Endothelial cell of umbilical vein (primary cell): ENCODE data around the gene AMHR2. TPM values are rescaled to one million over a fixed set of nuclear protein-coding genes. Genes with fewer than 3 reads are reported as not detected.
A peak's percentile ranks its signal among the peaks of the same experiment; 100 is the strongest.
"Not testable (repeated sequence)": the region's sequence is repeated elsewhere in the genome, so short reads cannot be mapped to it uniquely, and the experiment has no call there.

ENCODE experiments used
- Bru-seq: library from RNA; stranded (reverse); fragments of 400-500 nt; gene quantifications from one replicate; lab custom pipeline; 2021; lab: Mats Ljungman, UMichigan
- BruChase-seq, 2 experiments: library from RNA; stranded (reverse); fragments of 400-500 nt; gene quantifications; one replicate each; lab custom pipeline; 2021; lab: Mats Ljungman, UMichigan
- BruUV-seq: library from RNA; stranded (reverse); fragments of 400-500 nt; replicated peaks from 2 replicates; lab custom pipeline; 2021; lab: Mats Ljungman, UMichigan
- CTCF ChIA-PET: fragments of 300-600, 350-600 bp; sonication (Branson Sonifier 250); formaldehyde crosslinking; loops from one replicate; lab custom pipeline; 2021; ENCODE audit warnings: antibody characterized with exemption, inconsistent platforms; lab: Charles Lee
- POLR2A ChIA-PET: fragments of 300-600, 350-600 bp; sonication (Branson Sonifier 250); formaldehyde crosslinking; loops from one replicate; lab custom pipeline; 2021; ENCODE audit warnings: antibody characterized with exemption, inconsistent platforms; lab: Charles Lee
- DNase-seq: peaks from one replicate; pipeline ENCODE4 v3.0.0-alpha.2; 2011; ENCODE audit warnings: low read depth, low spot score
- FAIRE-seq: peaks from 2 replicates; lab custom pipeline; 2011; peaks lifted over from hg19 to GRCh38; lab: Jason Lieb, UNC
- H2AFZ ChIP-seq: 2 replicates; pipeline ENCODE4 v1.6.0; 2012; ENCODE audit warnings: low read depth, low read length, control low read depth, inconsistent platforms
- H3K27ac ChIP-seq: 2 replicates; pipeline ENCODE4 v1.5.1; 2011; ENCODE audit warnings: low read depth, mild to moderate bottlenecking, control low read depth, low read length, moderate library complexity; ENCODE audit not compliant: insufficient read depth
- H3K27me3 ChIP-seq, 2 experiments: 2 replicates each; pipeline versions ENCODE4 v1.6.0 to v1.6.1; 2011; ENCODE audit warnings: low read length in 2 of 2, mixed read lengths in 1 of 2; ENCODE audit not compliant: control insufficient read depth in 2 of 2, insufficient read depth in 2 of 2
- H3K36me3 ChIP-seq, 2 experiments: 2 replicates in 1 of 2; 3 replicates in 1 of 2; pipeline ENCODE4 v1.5.1; 2011; ENCODE audit warnings: low read length in 2 of 2, mild to moderate bottlenecking in 1 of 2, moderate library complexity in 1 of 2; ENCODE audit not compliant: control insufficient read depth in 2 of 2, insufficient read depth in 2 of 2; ENCODE audit errors: extremely low read depth in 1 of 2
- H3K4me1 ChIP-seq: 3 replicates; pipeline ENCODE4 v1.5.1; 2011; ENCODE audit warnings: mild to moderate bottlenecking, low read length; ENCODE audit not compliant: control insufficient read depth, insufficient read depth; ENCODE audit errors: extremely low read depth
- H3K4me2 ChIP-seq: 2 replicates; pipeline ENCODE4 v1.6.1; 2011; ENCODE audit warnings: low read length, control low read depth, mixed read lengths; ENCODE audit not compliant: insufficient read depth
- H3K4me3 ChIP-seq, 3 experiments: fragments of 200-600 bp in 1 of 3; sonication (generic), shearing (Covaris generic) in 1 of 3; replicated peaks in 1 of 3; 2 replicates each; pipeline ENCODE4 v1.5.1; 2011 to 2016; ENCODE audit warnings: control low read depth in 3 of 3, low read length in 3 of 3, mild to moderate bottlenecking in 2 of 3, inconsistent platforms in 1 of 3, low read depth in 1 of 3, moderate library complexity in 1 of 3; ENCODE audit not compliant: insufficient read depth in 1 of 3
- H3K79me2 ChIP-seq: 2 replicates; pipeline ENCODE4 v1.6.0; 2012; ENCODE audit warnings: low read length, inconsistent platforms; ENCODE audit not compliant: control insufficient read depth, insufficient read depth
- H3K9ac ChIP-seq: replicated peaks from 2 replicates; pipeline ENCODE3; 2011; ENCODE audit warnings: low read length, control low read depth; ENCODE audit not compliant: insufficient read depth; ENCODE audit errors: extremely low read depth
- H3K9me1 ChIP-seq: replicated peaks from 3 replicates; pipeline ENCODE4 v1.6.0; 2011; ENCODE audit warnings: mild to moderate bottlenecking, low read length; ENCODE audit not compliant: control insufficient read depth, insufficient read depth; ENCODE audit errors: extremely low read depth
- H3K9me3 ChIP-seq: replicated peaks from 2 replicates; pipeline ENCODE4 v1.5.1; 2012; ENCODE audit warnings: low read length, inconsistent platforms; ENCODE audit not compliant: control insufficient read depth, insufficient read depth
- H4K20me1 ChIP-seq: replicated peaks from 2 replicates; pipeline ENCODE3; 2011; ENCODE audit warnings: mild to moderate bottlenecking, low read length; ENCODE audit not compliant: control insufficient read depth, insufficient read depth; ENCODE audit errors: extremely low read depth
- EZH2 ChIP-seq: IDR thresholded peaks from 2 replicates; pipeline ENCODE4 v1.6.1; 2012; ENCODE audit warnings: borderline replicate concordance, low read depth, mild to moderate bottlenecking, moderate library complexity, low read length, inconsistent platforms; ENCODE audit not compliant: severe bottlenecking
- FOS ChIP-seq: IDR thresholded peaks from 2 replicates; pipeline ENCODE4 v1.6.1; 2011; ENCODE audit warnings: mild to moderate bottlenecking, low read length, moderate library complexity, borderline replicate concordance; ENCODE audit not compliant: insufficient read depth
- GATA2 ChIP-seq: IDR thresholded peaks from 2 replicates; pipeline ENCODE4 v1.7.0; 2011; ENCODE audit warnings: low read depth, mild to moderate bottlenecking, moderate library complexity, mixed read lengths, low read length; ENCODE audit not compliant: insufficient read length, insufficient read depth
- JUN ChIP-seq: IDR thresholded peaks from 2 replicates; pipeline ENCODE4 v1.6.1; 2011; ENCODE audit warnings: borderline replicate concordance, low read depth; ENCODE audit not compliant: insufficient read length, insufficient read depth
- MYC ChIP-seq: IDR thresholded peaks from one replicate; pipeline ENCODE4 v1.6.1; 2011; ENCODE audit warnings: mild to moderate bottlenecking, low read depth, low read length
- POLR2A ChIP-seq: IDR thresholded peaks from 2 replicates; pipeline ENCODE4 v1.6.1; 2012; ENCODE audit warnings: low read depth, mild to moderate bottlenecking, control low read depth, low read length
- POLR2AphosphoS5 ChIP-seq: IDR thresholded peaks from 2 replicates; pipeline ENCODE4 v1.6.1; 2012; ENCODE audit warnings: low read depth, mild to moderate bottlenecking, control low read depth, low read length, moderate library complexity; ENCODE audit not compliant: insufficient read depth
- dilution Hi-C: fragments of 300-500 bp; cut with MboI; formaldehyde crosslinking; loops from one replicate; pipeline ENCODE4 v1.15.0; 2019; ENCODE audit warnings: low sequenced_read_pairs; ENCODE audit not compliant: extremely low pct_ligation_motif_present
- intact Hi-C: fragments of 100-400 bp; cut with micrococcal nuclease; formaldehyde crosslinking; loops from one replicate; pipeline ENCODE4 v1.10.0; 2022
- long read RNA-seq: library from polyadenylated mRNA; stranded (forward); transcript quantifications from one replicate; pipeline ENCODE4 v2.0.0, GENCODE V29; 2021
- polyA minus RNA-seq, 3 experiments: library from RNA; depleted of rRNA, polyadenylated mRNA; stranded (reverse); fragments of >200 nt; gene quantifications; 1 replicate in 1 of 3; 2 replicates in 2 of 3; pipeline ENCODE4 v1.2.3, GENCODE V29; 2011
- polyA plus RNA-seq, 4 experiments: library from polyadenylated mRNA; depleted of rRNA in 3 of 4; stranded (reverse) in 3 of 4; unstranded in 1 of 4; fragments of >200 nt; gene quantifications; 2 replicates each; pipeline versions ENCODE4 v1.2.1 to v1.2.3, GENCODE V29; 2011 to 2012; ENCODE audit warnings: missing spikeins in 1 of 4
- total RNA-seq: library from RNA; stranded (reverse); gene quantifications from 2 replicates; pipeline ENCODE4 v1.2.3, GENCODE V29; 2021
- TF ChIP-seq, protein P1 (sequence below): IDR thresholded peaks from 2 replicates; pipeline ENCODE4 v1.6.1; 2011; ENCODE audit not compliant: insufficient read depth, insufficient read length
- TF ChIP-seq, protein P2 (sequence below), 2 donors: IDR thresholded peaks; 1 replicate in 1 of 2; 2 replicates in 1 of 2; pipeline ENCODE4 v1.5.1; 2011; ENCODE audit warnings: low read length in 2 of 2, mild to moderate bottlenecking in 2 of 2, moderate library complexity in 2 of 2, control low read depth in 1 of 2, inconsistent platforms in 1 of 2, low read depth in 1 of 2; ENCODE audit not compliant: insufficient read depth in 1 of 2; ENCODE audit errors: extremely low read depth in 1 of 2

AMHR2 gene
- not detected in 2 replicates for total RNA-seq
- polyA plus RNA-seq, result not detected in 2 replicates
- not detected in 2 replicates for polyA plus RNA-seq (2011; cell fraction: cytosol; rRNA removed)
- polyA plus RNA-seq (2011; cell fraction: nucleus; rRNA removed), result not detected in 2 replicates
- polyA plus RNA-seq (2012), result not detected in 2 replicates
- polyA minus RNA-seq, result 1.5 TPM in 1 of 2 replicates, not detected in the other
- not detected for polyA minus RNA-seq (2011; cell fraction: cytosol; rRNA and poly(A)+ RNA removed)
- polyA minus RNA-seq (2011; cell fraction: nucleus; rRNA and poly(A)+ RNA removed), result not detected in 2 replicates
- not detected for Bru-seq, nascent RNA
- percentile 14 among the genes with signal in this experiment for BruChase-seq, experiment 1, labeled RNA remaining after a 6-hour chase
- not detected for BruChase-seq, experiment 2, labeled RNA remaining after a 2-hour chase
- long read RNA-seq, result 0 reads

DNA sequence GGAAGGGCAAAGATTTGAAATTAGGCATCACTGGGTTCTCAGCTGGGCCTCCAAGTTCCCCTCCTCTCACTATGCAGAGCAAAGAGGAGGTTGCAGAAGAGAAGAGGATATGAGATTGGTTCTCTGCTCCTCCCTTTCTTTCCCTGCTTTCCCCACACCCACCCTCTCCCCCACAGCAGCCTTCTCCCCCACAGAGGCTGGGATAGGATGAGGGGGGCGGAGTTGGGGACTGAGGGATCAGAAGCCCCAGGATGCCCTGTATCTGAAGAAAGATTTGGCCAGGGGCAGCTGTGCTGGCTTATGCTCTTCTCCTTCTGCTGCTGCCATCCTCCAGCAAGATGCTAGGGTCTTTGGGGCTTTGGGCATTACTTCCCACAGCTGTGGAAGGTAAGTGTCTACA, at the start of gene AMHR2:
Gene AMHR2, plus strand, starts transcription at position 259 of the 400 bp plus-strand sequence. Its CDS starts 80 bp downstream, at position 339.
- Histone ChIP-seq H3K4me3 (no peak within 1 kb of the TSS), H3K9me3 (no peaks in the 10 kb centered on the region), H3K9ac (no peak within 1 kb of the TSS), H3K4me1 (peaks cover 4% of the 10 kb centered on the region), H3K27ac (no peak within 1 kb of the TSS), H3K27me3 (no peaks in the 10 kb centered on the region), H3K36me3 (no peaks in the 10 kb centered on the region), H4K20me1 (no peaks in the 10 kb centered on the region), H3K79me2 (no peaks in the 10 kb centered on the region), H3K9me1 (no peaks in the 10 kb centered on the region), H3K4me2 (no peak within 1 kb of the TSS), H2AFZ (no peak within 1 kb of the TSS)
- CTCF ChIA-PET, result interaction anchor here (2.3 to 7.6 kb wide), 5 partner anchors 41 to 102 kb away, joined by 11 to 444 read pairs (median 44); partner anchors contain the start of gene AAAS
- FAIRE-seq (no peak), DNase-seq (no peak)
- intact Hi-C loops (no loop called here), dilution Hi-C loops (no loop called here)
- no TSS peak for BruUV-seq
- TF ChIP-seq, protein P1, sequence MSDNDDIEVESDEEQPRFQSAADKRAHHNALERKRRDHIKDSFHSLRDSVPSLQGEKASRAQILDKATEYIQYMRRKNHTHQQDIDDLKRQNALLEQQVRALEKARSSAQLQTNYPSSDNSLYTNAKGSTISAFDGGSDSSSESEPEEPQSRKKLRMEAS, result no peak
- TF ChIP-seq JUN, result no peak
- TF ChIP-seq EZH2, result no peak
- no peak for TF ChIP-seq POLR2AphosphoS5
- TF ChIP-seq, protein P2, sequence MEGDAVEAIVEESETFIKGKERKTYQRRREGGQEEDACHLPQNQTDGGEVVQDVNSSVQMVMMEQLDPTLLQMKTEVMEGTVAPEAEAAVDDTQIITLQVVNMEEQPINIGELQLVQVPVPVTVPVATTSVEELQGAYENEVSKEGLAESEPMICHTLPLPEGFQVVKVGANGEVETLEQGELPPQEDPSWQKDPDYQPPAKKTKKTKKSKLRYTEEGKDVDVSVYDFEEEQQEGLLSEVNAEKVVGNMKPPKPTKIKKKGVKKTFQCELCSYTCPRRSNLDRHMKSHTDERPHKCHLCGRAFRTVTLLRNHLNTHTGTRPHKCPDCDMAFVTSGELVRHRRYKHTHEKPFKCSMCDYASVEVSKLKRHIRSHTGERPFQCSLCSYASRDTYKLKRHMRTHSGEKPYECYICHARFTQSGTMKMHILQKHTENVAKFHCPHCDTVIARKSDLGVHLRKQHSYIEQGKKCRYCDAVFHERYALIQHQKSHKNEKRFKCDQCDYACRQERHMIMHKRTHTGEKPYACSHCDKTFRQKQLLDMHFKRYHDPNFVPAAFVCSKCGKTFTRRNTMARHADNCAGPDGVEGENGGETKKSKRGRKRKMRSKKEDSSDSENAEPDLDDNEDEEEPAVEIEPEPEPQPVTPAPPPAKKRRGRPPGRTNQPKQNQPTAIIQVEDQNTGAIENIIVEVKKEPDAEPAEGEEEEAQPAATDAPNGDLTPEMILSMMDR (IDR thresholded peaks at IDR 0.05; ENCODE audit: extremely low read depth in 1 of 2, insufficient read depth in 1 of 2, low read depth in 1 of 2, low read length in 2 of 2), result no peak
- TF ChIP-seq MYC, result no peak
- no peak for TF ChIP-seq FOS
- no peak for TF ChIP-seq GATA2
- no peak for TF ChIP-seq POLR2A
- POLR2A ChIA-PET, result no interaction called here

DNA sequence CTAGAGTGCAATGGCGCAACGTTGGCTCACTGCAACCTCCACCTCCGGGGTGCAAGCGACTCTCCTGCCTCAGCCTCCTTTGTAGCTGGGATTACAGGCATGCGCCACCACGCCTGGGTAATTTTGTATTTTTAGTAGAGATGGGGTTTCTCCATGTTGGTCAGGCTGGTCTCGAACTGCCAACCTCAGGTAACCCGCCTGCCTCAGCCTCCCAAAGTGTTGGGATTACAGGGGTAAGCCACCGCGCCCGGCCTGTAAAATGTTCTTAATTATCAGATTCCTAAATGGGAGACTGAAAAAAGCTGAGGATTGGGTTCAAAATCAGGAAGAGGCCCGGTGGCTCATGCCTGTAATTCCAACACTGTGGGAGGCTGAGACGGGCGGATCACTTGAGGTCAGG, 49.4 kb upstream of the AMHR2 start:
- dilution Hi-C loops, BruUV-seq, H3K4me2 ChIP-seq, FAIRE-seq, POLR2A ChIA-PET, H3K9me3 ChIP-seq, H3K9ac ChIP-seq, intact Hi-C loops, H3K4me3 ChIP-seq, H2AFZ ChIP-seq, H4K20me1 ChIP-seq, DNase-seq, H3K27ac ChIP-seq, H3K36me3 ChIP-seq, H3K79me2 ChIP-seq, H3K27me3 ChIP-seq, H3K9me1 ChIP-seq: not testable (repeated sequence)
- peaks cover 28% of the 10 kb centered on the region for H3K4me1 ChIP-seq
- CTCF ChIA-PET, result interaction anchor here (1.1 to 2.5 kb wide), 2 partner anchors 22 to 47 kb away, joined by 3 to 12 read pairs; no protein-coding TSS in a partner anchor
